PC-3 (cell line): ENCODE measurements around the gene FOXO6.

Source experiments
- CTCF ChIP-seq: fragments of 300-600 bp; sonication (generic); conservative IDR thresholded peaks from 2 replicates; pipeline ENCODE4 v1.5.1; 2017; ENCODE audit warnings: antibody characterized with exemption, low read depth, mild to moderate bottlenecking, low read length
- EZH2 ChIP-seq: fragments of 300-600 bp; sonication (generic); IDR thresholded peaks from one replicate; pipeline ENCODE4 v1.6.1; 2017; ENCODE audit warnings: antibody characterized with exemption, mild to moderate bottlenecking, low read length; ENCODE audit not compliant: unreplicated experiment

GRCh38 chr1:41320895-41321676, 40.1 kb upstream of the FOXO6 start:
- TF ChIP-seq CTCF = no peak
- no peak for TF ChIP-seq EZH2
